Erythroblast (primary cell): Measurements from ENCODE around the gene ANKRD13B.

Experiments used
- GATA1 ChIP-seq: IDR thresholded peaks from 2 replicates; pipeline ENCODE4 v1.6.1; 2011; ENCODE audit warnings: low read depth, mild to moderate bottlenecking, control low read depth, low read length, moderate library complexity
- POLR2A ChIP-seq: IDR thresholded peaks from 2 replicates; pipeline ENCODE4 v1.6.1; 2011; ENCODE audit warnings: mild to moderate bottlenecking, low read length

- no peak for TF ChIP-seq POLR2A
- TF ChIP-seq GATA1, result no peak
These were observed 35.0 kb downstream of the ANKRD13B start for GRCh38 chr17:29627951-29628350.
